Kidney glomerular epithelial cell (primary cell): ENCODE results near the gene CASS4.
A peak's percentile ranks its signal among the peaks of the same experiment; 100 is the strongest.
"Not testable (repeated sequence)": the region's sequence is repeated elsewhere in the genome, so short reads cannot be mapped to it uniquely, and the experiment has no call there.

Experiments
- DNase-seq: peaks from one replicate; lab custom pipeline; 2025; lab: John Stamatoyannopoulos, UW

The CASS4 gene

DNA sequence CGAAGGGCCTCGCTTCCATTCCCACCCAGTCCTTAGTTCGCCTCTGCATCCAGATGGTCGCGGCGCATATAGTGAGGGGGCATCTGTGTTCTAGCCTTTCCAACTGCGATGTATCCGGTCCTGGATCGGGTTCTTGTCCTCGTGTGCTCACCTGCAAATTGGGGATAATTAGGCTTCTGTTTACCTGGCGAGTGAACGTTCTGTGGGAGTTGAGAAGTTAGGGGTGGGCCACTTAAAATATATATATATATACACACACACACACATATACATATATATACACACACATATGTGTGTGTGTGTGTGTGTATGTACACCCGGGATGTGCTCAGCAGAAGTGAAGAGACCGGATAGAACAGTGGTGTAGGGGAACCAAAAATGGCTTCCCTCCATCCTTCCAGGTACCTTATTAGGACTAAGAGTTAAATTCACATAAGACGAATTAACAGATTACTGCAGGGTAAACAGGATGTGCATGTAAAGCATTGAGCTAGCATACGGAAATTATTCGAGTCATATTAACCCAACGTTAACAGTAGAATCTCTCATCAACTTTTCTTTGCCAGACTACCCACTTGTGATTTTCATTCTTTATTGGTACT, 19.1 kb upstream of the CASS4 start:
- DNase-seq, result no peak

GRCh38 chr20:56393653-56394052, 18.4 kb upstream of the CASS4 start:
- no peak for DNase-seq

GRCh38 chr20:56395166-56395565, 16.9 kb upstream of the CASS4 start:
- DNase-seq, result no peak

DNA sequence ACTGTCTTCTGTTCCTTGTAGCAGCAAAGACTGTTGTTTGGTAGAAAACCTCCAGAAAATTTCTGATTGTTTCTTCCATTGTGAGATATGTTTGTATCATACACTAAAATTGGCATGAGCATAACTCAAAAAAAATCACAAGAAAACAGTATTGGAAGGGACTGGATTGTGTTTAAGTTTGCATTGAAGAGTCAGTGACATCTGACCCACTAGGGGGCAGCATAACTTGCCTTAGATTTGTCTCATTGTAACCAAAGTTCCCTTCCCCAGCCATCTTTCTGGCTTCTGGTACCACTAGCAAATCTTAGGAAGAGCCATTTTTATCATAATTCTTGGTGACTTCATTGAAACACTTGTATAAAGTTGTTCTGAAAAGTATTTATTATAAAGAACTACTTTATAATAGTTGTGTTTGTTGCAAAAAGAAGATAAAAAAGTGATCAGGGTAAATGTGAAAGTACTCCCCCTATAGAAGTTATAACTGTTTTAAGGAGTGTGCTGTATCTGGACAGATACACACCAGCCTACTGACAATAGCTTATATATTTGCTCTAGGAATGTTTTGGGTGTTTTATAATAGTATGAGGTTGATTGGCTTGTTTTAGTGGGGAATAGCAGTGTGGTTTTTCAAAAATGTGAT, 11.9 kb upstream of the CASS4 start:
- DNase-seq, result peak; percentile 16

- no peak for DNase-seq
These were observed 8.6 kb upstream of the CASS4 start for GRCh38 chr20:56403465-56403864.

- not testable (repeated sequence) for DNase-seq
These were observed 6.7 kb upstream of the CASS4 start for GRCh38 chr20:56405356-56405755.

- DNase-seq, result no peak
These were observed 5.2 kb upstream of the CASS4 start for GRCh38 chr20:56406910-56407309.

- DNase-seq, result no peak
These were observed 2.5 kb upstream of the CASS4 start for GRCh38 chr20:56409521-56409920.

GRCh38 chr20:56409956-56410355, 2.1 kb upstream of the CASS4 start:
- DNase-seq, result no peak

DNA sequence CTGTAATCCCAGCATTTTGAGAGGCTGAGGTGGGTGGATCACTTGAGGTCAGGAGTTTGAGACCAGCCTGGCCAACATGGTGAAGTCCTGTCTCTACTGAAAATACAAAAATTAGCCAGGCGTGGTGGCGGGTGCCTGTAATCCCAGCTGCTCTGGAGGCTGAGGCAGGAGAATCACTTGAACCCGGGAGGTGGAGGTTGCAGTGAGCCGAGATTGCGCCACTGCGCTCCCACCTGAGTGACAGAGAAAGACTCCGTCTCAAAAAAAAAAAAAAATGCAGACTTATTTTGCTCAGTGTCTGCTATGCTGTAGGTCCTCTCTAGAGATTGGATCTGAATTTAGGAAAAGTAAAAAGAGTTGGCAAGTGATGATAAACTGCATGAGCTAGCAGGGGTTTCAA, 773 bp upstream of the CASS4 start:
- not testable (repeated sequence) for DNase-seq

- no peak for DNase-seq
These were observed 372 bp downstream of the CASS4 start for GRCh38 chr20:56412473-56412790.

DNA sequence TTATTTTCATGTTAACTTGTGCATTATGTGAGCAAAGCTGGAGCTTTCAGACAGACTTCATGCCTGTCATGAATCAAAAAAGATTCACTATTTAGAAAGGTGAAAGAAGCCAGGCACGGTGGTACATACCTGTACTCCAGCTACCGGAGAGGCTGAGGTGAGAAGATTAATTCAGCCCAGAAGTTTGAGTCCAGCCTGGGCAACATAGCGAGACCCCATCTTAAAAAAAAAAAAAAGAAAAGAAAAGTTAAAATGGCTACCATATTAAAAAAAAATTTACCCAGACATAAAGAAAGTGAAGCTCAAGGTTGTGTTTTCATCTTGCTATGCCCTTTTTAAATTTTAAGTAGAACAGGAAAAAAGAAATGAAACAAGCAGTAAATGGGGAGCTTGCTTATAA, 889 bp downstream of the CASS4 start:
- DNase-seq, result no peak

DNA sequence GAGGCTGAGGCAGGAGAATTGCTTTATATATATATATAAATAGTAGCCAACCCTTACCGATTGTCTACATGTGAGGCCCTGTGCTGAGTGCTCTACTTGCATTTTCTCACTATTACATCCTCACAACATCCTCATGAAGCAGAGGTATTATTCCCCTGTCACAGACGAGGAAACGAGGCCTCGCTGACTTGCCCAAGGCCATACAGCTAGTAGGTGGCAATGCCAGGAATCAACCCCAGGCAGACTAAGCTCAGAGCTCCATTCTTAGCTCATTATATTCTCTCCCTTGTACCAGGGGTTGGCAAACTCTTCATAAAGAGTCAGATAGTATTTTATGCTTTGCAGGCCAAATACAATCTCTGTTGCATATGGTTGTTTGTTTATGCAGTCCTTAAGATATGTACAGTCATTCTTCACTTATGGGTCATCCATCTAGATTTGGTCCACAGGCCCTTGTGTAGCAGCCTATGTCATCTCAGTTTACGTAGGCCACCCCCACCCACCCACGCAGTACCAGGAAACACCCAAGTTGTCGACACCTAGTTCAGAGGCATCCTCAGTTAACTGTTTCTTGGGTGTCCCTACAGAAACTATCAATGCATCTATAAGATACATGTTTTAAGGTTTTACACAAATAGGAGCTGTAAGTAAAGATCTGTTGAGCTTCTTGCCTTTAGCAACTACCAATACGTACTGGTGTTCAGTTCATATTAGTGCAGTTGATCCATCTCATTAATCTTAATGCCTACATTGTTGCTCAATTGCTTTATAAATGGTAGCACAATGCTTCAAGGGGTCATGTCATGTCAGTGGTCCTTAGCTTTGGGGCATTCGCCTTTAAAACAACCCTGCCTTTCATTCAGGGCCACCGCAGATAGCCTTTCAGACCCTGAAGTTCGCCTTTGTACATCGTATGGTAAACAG, 3.0 kb downstream of the CASS4 start:
- no peak for DNase-seq

GRCh38 chr20:56417402-56417801, 5.3 kb downstream of the CASS4 start:
- no peak for DNase-seq

DNA sequence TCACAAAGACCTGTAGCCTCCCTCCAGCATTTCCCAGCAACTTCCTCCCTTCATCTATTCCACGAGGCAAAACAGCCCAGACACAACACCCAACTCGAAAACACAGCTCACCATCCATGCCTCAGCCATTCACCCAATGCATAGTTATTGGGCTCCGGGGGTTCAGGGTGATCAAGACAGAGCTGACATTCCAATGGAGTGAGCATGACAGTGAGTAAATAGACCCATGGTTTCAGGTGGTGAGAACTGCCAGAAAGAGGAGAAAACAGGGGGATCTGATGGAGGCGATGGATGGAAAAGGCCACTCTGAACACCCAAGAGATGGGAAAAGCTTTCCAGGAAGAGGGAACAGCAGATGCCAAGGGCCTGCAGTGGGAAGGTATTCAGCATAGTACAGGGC, 5.9 kb downstream of the CASS4 start:
- DNase-seq, result no peak

GRCh38 chr20:56418385-56418861, 6.4 kb downstream of the CASS4 start:
- DNase-seq, result no peak

GRCh38 chr20:56420028-56420427, 8.0 kb downstream of the CASS4 start:
- no peak for DNase-seq

DNA sequence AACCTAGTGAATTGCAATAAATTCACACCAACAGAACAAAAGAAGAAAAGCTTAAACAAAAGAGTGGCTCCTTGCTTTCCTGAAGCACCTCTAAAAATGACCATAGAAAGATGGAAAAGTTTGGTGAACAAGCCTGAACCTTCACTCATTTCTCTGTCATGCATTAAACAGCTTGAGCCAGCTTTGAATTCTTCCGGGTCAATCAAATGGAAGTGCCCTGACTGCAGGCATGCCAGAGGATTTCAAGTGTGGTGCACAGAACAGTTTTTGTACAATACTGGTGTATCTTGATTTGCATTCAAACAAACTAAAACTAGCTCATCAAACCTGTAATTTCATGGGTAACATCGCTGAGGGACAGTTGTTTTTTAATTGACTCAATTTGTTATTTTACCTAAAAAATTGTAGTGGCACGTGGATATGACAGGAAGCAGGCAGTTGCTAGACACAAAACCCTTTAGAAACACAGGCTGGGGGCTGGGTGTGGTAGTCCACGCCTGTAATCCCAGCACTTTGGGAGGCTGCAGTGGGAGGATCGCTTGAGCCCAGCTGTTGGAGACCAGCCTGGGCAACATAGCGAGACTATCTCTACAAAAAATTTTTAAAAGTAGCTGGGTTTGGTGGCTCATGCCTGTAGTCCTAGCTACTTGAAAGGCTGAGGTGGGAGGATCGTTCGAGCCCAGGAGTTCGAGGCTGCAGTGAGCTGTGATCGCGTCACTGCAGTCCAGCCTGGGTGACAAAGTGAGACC, 9.1 kb downstream of the CASS4 start:
- DNase-seq, result peak; percentile 5

DNA sequence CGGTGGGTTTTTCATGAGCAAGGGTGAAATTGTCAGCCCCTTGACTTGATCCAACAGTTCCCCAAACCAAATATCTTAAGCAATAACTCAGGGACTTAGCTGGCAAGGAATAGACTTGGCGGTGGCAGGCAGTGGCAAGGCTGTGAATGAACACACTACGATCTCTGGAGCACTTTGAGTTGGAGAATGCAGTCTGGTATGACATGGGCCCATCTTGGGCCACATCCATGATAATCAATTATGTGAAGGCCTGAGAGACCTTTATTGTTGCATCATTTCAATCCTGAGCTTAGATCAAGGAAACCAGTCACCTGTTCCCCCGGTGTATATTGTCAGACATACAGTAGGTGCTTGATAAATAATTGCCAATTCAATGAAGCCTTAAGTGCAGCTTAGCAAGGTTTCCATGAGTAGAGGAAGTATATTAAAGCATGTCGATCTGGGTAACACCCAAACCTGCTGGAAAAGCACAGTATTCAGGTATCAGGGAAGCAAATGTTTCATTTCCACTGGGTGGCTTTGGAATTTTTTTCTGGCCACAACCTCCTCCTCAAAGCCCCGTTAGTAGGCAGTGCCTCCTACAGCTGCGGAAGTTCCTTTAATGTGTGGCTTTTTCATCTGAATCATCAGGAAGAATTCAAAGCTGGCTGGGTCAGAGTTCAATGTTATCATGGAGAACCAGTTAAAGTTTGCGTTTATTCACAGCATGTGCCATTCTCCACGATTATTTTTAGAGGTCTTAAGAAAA, 10.2 kb downstream of the CASS4 start:
- peak; percentile 95 for DNase-seq

DNA sequence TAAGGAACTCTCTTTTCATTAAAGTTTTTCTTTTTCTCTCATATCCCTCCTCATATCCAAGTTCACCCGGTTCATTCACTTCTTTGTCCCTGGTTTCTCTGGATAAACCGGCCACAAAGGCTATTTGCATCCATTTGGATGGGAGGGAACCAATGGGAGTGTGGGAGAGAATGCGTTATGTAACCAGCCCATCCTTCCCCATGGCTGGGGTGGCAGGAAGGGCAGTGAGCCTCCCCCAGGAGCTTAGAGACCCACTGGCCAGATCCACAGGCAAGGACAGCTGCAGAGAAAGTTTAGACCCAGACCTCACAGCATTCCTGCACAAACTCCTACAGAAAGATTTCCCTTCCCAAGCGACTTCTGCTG, 10.7 kb downstream of the CASS4 start:
- no peak for DNase-seq

DNA sequence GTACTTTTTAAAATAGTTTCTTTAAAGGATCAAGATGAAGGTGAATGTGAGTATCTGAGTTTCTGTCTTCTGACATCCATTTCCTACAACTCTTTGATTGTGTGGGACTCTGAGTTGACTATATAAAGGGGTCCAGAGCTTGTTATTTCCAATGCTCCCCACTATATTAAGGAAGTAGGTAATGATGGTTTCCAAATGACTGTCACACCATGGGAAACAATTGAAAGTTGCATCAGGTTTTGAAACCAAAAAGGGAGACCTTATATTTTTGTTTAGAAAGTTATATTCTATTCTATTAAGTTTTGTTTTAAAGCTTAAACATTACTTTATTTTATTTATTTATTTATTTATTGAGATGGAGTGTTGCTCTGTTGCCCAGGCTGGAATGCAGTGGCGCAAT, 11.2 kb downstream of the CASS4 start:
- DNase-seq, result no peak

DNA sequence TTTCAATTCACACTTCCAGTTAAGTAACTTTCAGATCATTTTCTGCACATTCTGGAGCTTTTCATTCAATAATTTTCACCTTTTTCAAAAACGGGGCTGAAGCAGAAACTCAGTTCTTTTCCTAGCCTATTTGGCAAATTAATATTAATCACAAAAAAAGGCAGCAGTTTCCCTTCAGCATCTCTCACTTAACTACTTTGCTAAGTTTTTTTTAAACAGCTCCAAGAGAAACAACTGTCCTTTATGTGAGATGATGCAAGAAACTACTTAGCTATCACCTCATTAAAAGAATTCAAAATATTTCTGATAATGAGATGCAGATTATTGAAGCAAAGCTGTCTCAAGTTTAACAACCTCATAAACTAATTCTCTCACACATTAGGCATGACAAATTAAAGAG, 11.8 kb downstream of the CASS4 start:
- DNase-seq, result no peak
